Adrenal gland (tissue), 12 donors: ENCODE results near the gene WDR62. TPM values are rescaled to one million over a fixed set of nuclear protein-coding genes. Genes with fewer than 3 reads are reported as not detected.

Experiments used
- DNase-seq, 7 donors: peaks; one replicate each; pipeline ENCODE4 v3.0.0-alpha.2; 2019 to 2020
- H3K27ac ChIP-seq, 5 donors: fragments of 200-600 bp; sonication (generic) in 4 of 5; 1 replicate in 3 of 5; 2 replicates in 2 of 5; pipeline versions ENCODE4 v1.5.1 to v1.8.0; 2016 to 2020; ENCODE audit warnings: mild to moderate bottlenecking in 1 of 5
- H3K27me3 ChIP-seq: fragments of 200-600 bp; 2 replicates; pipeline ENCODE4 v1.8.0; 2021
- H3K36me3 ChIP-seq, 2 donors: fragments of 200-600 bp; replicated peaks in 1 of 2; 1 replicate in 1 of 2; 2 replicates in 1 of 2; pipeline versions ENCODE4 v1.5.1 to v1.8.0; 2018 to 2022
- H3K4me1 ChIP-seq, 2 donors: fragments of 200-600 bp; replicated peaks in 1 of 2; 1 replicate in 1 of 2; 2 replicates in 1 of 2; pipeline versions ENCODE4 v1.5.1 to v1.8.0; 2018 to 2021
- H3K4me3 ChIP-seq, 4 donors: fragments of 200-600 bp; sonication (generic) in 3 of 4; one replicate each; pipeline ENCODE4 v1.5.1; 2016 to 2018
- H3K9me3 ChIP-seq, 3 donors: fragments of 200-600 bp; sonication (generic) in 1 of 3; replicated peaks in 1 of 3; 1 replicate in 2 of 3; 2 replicates in 1 of 3; pipeline versions ENCODE4 v1.5.1 to v1.8.0; 2016 to 2021
- POLR2A ChIP-seq, 2 donors: fragments of 450-650 bp; IDR thresholded peaks; one replicate each; pipeline ENCODE4 v1.6.1; 2017; ENCODE audit warnings: antibody characterized with exemption in 2 of 2, mild to moderate bottlenecking in 2 of 2, moderate library complexity in 1 of 2
- WGBS, 4 donors: extraction: QIAGEN DNeasy Blood & Tissue Kit in 2 of 4; methylation state at CpG; one replicate each; pipeline versions ENCODE4 v1.1.5 to v1.1.7; 2013 to 2017; 5-methylcytosine and 5-hydroxymethylcytosine counted together
- intact Hi-C, 2 donors: fragments of 100-400 bp; cut with DNase I; formaldehyde crosslinking; loops; one replicate each; pipeline versions ENCODE4 v1.14.1 to v1.15.0; 2022 to 2023
- polyA plus RNA-seq, 3 donors: library from polyadenylated mRNA; stranded (reverse); fragments of 200-250 nt in 2 of 3; fragments of 350-450 nt in 1 of 3; fragmentation: Illumina TruSeq in 1 of 3; extraction: RNeasy Lipid Tissue Mini Kit (QIAGEN cat#74804) in 1 of 3; gene quantifications; one replicate each; pipeline ENCODE4 v1.2.3, GENCODE V29; 2013 to 2014
- total RNA-seq, 9 donors: library from RNA; depleted of rRNA in 4 of 9; stranded (reverse); fragments of >200 nt in 4 of 9; fragments of 120-200 nt in 1 of 9; fragmentation: NEBNext Ultra II Directional in 1 of 9; extraction: Animal tissue kit (Norgen Biotek cat#: 25700) in 1 of 9; gene quantifications; one replicate each; pipeline versions ENCODE4 v1.1.0 to v1.2.4, GENCODE V29; 2013 to 2023
- TF ChIP-seq, protein P1 (sequence below), 6 experiments: fragments of 450-650 bp in 4 of 6; fragments of 200-600 bp in 2 of 6; sonication (generic) in 1 of 6; IDR thresholded peaks; 1 replicate in 5 of 6; 2 replicates in 1 of 6; pipeline versions ENCODE4 v1.5.1 to v1.8.0; 2016 to 2021; ENCODE audit warnings: antibody characterized with exemption in 6 of 6, mild to moderate bottlenecking in 2 of 6, moderate library complexity in 1 of 6
- donor health status: healthy with polysubstance abuse.
- donor health status: Bipolar disorder and iron deficiency.
- donor health status: DM: yes; HTN: yes; CAD: no.
- donor health status: DM: no; HTN: no; CAD: no.
- donor health status: DM: no; HTN: no; CAD: no.
- donor health status: DM: yes; HTN: yes; CAD: no.

WDR62 gene
- total and polyA plus RNA-seq, 12 donors, result 0.12 to 2.0 (median 0.70) TPM; not detected in 1

DNA sequence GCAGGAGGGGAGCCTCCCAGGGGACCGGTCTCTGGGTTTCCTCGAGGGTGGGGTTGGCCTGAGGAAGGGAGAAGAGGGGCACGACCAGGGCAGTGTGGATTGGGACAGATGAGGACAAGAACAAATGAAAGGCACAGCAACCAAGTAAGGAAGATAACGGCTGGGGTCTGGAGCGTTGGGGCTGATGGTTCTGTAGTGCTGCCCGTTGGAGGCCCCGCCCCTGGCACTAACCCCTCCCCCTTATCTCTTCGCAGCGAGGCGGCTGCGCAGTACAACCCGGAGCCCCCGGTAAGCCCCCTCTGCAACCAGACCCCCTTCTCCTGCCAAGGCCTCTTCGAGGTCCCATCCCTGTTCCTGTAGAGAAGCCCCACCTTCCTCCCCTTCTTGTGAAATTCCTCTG lies 87.3 kb downstream of the WDR62 start:
- TF ChIP-seq POLR2A (IDR thresholded peaks at IDR 0.05), result no peak
- TF ChIP-seq, protein P1, sequence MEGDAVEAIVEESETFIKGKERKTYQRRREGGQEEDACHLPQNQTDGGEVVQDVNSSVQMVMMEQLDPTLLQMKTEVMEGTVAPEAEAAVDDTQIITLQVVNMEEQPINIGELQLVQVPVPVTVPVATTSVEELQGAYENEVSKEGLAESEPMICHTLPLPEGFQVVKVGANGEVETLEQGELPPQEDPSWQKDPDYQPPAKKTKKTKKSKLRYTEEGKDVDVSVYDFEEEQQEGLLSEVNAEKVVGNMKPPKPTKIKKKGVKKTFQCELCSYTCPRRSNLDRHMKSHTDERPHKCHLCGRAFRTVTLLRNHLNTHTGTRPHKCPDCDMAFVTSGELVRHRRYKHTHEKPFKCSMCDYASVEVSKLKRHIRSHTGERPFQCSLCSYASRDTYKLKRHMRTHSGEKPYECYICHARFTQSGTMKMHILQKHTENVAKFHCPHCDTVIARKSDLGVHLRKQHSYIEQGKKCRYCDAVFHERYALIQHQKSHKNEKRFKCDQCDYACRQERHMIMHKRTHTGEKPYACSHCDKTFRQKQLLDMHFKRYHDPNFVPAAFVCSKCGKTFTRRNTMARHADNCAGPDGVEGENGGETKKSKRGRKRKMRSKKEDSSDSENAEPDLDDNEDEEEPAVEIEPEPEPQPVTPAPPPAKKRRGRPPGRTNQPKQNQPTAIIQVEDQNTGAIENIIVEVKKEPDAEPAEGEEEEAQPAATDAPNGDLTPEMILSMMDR (IDR thresholded peaks at IDR 0.05), result no peak
- H3K4me3 ChIP-seq, result no peak overlapping the region
- no peaks in the 10 kb centered on the region for H3K9me3 ChIP-seq
- H3K27me3 ChIP-seq, result no peaks in the 10 kb centered on the region
- peak overlapping the region in 1 of 5 donors; percentile 98 for H3K27ac ChIP-seq
- intact Hi-C loops, result no loop called here
- H3K4me1 ChIP-seq, result peaks cover 13 to 15% of the 10 kb centered on the region in 2 donors
- peaks cover 0 to 53% of the 10 kb centered on the region in 2 donors for H3K36me3 ChIP-seq
- 93 to 96% (median 95%) methylated on average over 13 to 14 of the region's 14 CpGs for WGBS, 4 donors
- no peak for DNase-seq

DNA sequence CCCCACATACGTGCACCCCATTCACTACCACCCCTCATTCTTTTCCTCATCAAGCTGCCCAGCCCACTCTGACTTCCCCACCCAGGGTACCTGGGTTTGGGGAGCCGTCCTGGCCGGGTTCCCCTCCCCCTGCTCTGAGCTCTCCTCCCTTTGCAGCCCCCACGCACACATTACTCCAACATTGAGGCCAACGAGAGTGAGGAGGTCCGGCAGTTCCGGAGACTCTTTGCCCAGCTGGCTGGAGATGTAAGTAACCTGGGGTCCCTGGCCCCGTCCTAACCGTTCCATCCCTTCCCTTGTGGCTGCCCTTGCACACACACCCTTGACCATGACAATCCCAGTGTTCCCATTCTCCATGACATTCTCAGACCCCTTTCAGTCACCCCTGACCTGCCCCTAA lies 87.8 kb downstream of the WDR62 start:
- no peaks in the 10 kb centered on the region for H3K27me3 ChIP-seq
- TF ChIP-seq POLR2A (IDR thresholded peaks at IDR 0.05), result no peak
- TF ChIP-seq, protein P1 (IDR thresholded peaks at IDR 0.05), result no peak
- intact Hi-C loops, result no loop called here
- H3K4me3 ChIP-seq, result no peak overlapping the region
- WGBS, 4 donors, result 84 to 94% (median 87%) methylated on average over 9 of the region's 9 CpGs
- no peak for DNase-seq
- H3K27ac ChIP-seq, result no peak overlapping the region
- peaks cover 8 to 11% of the 10 kb centered on the region in 2 donors for H3K4me1 ChIP-seq
- H3K9me3 ChIP-seq, result no peaks in the 10 kb centered on the region
- peaks cover 0 to 58% of the 10 kb centered on the region in 2 donors for H3K36me3 ChIP-seq

DNA sequence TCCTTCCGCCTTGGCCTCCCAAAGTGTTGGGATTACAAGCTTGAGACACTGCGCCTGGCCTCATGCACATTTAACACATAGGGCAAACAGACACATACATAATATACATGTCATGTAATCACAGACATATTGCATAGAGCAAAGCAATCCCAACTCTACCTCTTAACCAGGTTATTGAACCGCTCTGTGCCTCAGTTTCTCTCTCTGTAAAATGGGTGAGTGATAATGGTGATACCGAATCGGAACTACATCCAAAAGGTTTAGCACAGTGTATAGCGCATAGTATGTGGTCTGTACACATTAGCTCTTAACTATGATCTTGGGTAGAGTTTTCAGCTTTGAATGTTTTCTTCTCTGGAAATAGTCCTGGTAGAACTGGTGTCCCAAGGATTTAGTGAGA lies 89.9 kb downstream of the WDR62 start:
- no peak for DNase-seq
- intact Hi-C loops, result no loop called here
- TF ChIP-seq, protein P1 (IDR thresholded peaks at IDR 0.05), result no peak
- TF ChIP-seq POLR2A (IDR thresholded peaks at IDR 0.05), result no peak
- peaks cover 0 to 79% of the 10 kb centered on the region in 2 donors for H3K36me3 ChIP-seq
- WGBS, 4 donors, result 95 to 97% (median 97%) methylated on average over 6 of the region's 6 CpGs
- H3K27ac ChIP-seq, result no peak overlapping the region
- no peaks in the 10 kb centered on the region for H3K9me3 ChIP-seq
- peaks cover 8% of the 10 kb centered on the region in 2 donors for H3K4me1 ChIP-seq
- H3K4me3 ChIP-seq, result no peak overlapping the region
- no peaks in the 10 kb centered on the region for H3K27me3 ChIP-seq

DNA sequence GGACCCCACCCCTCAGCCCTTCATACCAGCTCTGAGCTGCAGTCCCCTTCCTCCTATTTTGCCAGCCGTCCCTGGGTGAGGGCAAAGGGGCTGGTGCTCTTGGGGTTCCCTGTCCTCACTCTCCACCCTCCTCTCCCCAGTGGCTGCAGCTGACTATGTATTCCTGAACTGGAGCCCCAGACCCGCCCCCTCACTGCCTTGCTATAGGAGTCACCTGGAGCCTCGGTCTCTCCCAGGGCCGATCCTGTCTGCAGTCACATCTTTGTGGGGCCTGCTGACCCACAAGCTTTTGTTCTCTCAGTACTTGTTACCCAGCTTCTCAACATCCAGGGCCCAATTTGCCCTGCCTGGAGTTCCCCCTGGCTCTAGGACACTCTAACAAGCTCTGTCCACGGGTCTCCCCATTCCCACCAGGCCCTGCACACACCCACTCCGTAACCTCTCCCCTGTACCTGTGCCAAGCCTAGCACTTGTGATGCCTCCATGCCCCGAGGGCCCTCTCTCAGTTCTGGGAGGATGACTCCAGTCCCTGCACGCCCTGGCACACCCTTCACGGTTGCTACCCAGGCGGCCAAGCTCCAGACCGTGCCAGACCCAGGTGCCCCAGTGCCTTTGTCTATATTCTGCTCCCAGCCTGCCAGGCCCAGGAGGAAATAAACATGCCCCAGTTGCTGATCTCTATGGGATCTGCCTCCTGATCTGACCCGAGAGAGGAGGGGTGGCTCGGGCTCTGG lies 95.1 kb downstream of the WDR62 start:
- H3K9me3 ChIP-seq, result no peaks in the 10 kb centered on the region
- DNase-seq, result no peak
- TF ChIP-seq, protein P1 (IDR thresholded peaks at IDR 0.05), result no peak
- no peak for TF ChIP-seq POLR2A (IDR thresholded peaks at IDR 0.05)
- intact Hi-C loops, result no loop called here
- no peak overlapping the region for H3K4me3 ChIP-seq
- H3K4me1 ChIP-seq, result peaks cover 6 to 13% of the 10 kb centered on the region in 2 donors
- WGBS, 4 donors, result 83 to 85% (median 84%) methylated on average over 11 to 13 of the region's 13 CpGs
- peak overlapping the region in 1 of 5 donors; percentile 98 for H3K27ac ChIP-seq
- H3K36me3 ChIP-seq, result peaks cover 0 to 59% of the 10 kb centered on the region in 2 donors
- no peaks in the 10 kb centered on the region for H3K27me3 ChIP-seq
